Astrocyte of the cerebellum (primary cell): ENCODE measurements around the gene JAML.

Experiments
- DNase-seq: peaks from one replicate; pipeline ENCODE4 v3.0.0-alpha.2; 2011; ENCODE audit warnings: low read depth
- H3K4me3 ChIP-seq: 2 replicates; pipeline ENCODE4 v1.5.1; 2011; ENCODE audit warnings: mild to moderate bottlenecking, low read depth, low read length, moderate library complexity
- CTCF ChIP-seq: IDR thresholded peaks from 2 replicates; pipeline ENCODE4 v1.5.1; 2012; ENCODE audit warnings: low read length, low read depth, moderate library complexity, mild to moderate bottlenecking; ENCODE audit errors: missing control alignments
- in situ Hi-C: cut with HindIII; loops from 2 replicates; pipeline ENCODE4 v1.10.0; 2017; ENCODE audit warnings: low sequenced_read_pairs

JAML gene

GRCh38 chr11:118211006-118211405, 13.8 kb downstream of the JAML start:
- no peak for DNase-seq
- no peak for TF ChIP-seq CTCF
- no peak overlapping the region for H3K4me3 ChIP-seq
- in situ Hi-C loops, result no loop called here

GRCh38 chr11:118210323-118210722, 14.5 kb downstream of the JAML start:
- no peak for TF ChIP-seq CTCF
- H3K4me3 ChIP-seq, result no peak overlapping the region
- no peak for DNase-seq
- in situ Hi-C loops, result no loop called here

GRCh38 chr11:118209033-118209432, 15.8 kb downstream of the JAML start:
- H3K4me3 ChIP-seq, result no peak overlapping the region
- TF ChIP-seq CTCF, result no peak
- in situ Hi-C loops, result no loop called here
- DNase-seq, result no peak

- no peak for TF ChIP-seq CTCF
- no peak overlapping the region for H3K4me3 ChIP-seq
- in situ Hi-C loops, result no loop called here
- DNase-seq, result no peak
These were observed 17.7 kb downstream of the JAML start for GRCh38 chr11:118207079-118207478.

- in situ Hi-C loops, result no loop called here
- DNase-seq, result no peak
- no peak for TF ChIP-seq CTCF
- H3K4me3 ChIP-seq, result no peak overlapping the region
These were observed 18.3 kb downstream of the JAML start for GRCh38 chr11:118206391-118207031.

GRCh38 chr11:118205606-118206378, 19.0 kb downstream of the JAML start:
- no peak overlapping the region for H3K4me3 ChIP-seq
- no peak for TF ChIP-seq CTCF
- no peak for DNase-seq
- in situ Hi-C loops, result no loop called here
